ENCODE results near the gene DHRSX.
"Not testable (repeated sequence)": the region's sequence is repeated elsewhere in the genome, so short reads cannot be mapped to it uniquely, and the experiment has no call there.

DHRSX gene

DNA sequence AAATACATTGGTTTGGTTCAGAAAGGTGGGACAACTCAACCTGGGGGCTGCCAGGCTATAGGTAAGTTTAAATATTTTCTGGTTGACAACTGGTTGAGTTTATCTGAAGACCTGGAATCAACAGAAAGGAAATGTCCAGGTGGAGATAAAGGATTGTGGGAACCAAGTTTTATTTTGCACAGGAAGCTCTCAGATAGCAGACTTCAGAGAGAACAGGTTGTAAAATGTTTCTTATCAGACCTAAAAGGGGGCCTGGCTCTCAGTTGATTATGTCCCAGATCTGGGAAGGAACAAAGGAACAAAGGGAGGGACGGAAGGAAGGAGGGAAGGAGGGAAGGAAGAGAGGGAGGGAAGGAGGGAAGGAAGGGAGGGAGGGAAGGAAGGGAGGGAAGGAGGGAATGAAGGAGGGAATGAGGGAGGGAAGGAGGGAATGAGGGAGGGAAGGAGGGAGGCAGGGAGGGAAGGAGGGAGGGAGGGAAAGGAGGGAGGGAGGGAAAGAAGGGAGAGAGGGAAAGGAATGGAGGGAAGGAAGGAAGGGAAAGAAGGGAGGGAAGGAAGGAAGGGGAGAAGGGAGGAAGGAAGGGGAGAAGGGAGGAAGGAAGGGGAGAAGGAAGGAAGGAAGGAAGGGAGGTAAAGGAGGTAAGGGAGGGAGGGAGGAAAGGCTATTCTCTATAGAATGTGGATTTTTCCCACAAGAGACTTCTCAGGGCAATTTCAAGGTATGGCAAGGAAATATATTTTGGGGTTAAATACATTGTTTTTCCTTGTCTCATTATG lies 186.7 kb downstream of the DHRSX start:
- Mint-ChIP-seq H3K4me3 (no peak overlapping the region), H3K36me3 (ENCODE audit: low read depth) (peaks cover 3% of the 10 kb centered on the region), H3K27me3 (ENCODE audit: low read depth) (no peaks in the 10 kb centered on the region), H3K27ac (no peak overlapping the region), H3K4me1 (ENCODE audit: low read depth) (no peaks in the 10 kb centered on the region), H3K9me3 (peaks cover 48% of the 10 kb centered on the region)

DNA sequence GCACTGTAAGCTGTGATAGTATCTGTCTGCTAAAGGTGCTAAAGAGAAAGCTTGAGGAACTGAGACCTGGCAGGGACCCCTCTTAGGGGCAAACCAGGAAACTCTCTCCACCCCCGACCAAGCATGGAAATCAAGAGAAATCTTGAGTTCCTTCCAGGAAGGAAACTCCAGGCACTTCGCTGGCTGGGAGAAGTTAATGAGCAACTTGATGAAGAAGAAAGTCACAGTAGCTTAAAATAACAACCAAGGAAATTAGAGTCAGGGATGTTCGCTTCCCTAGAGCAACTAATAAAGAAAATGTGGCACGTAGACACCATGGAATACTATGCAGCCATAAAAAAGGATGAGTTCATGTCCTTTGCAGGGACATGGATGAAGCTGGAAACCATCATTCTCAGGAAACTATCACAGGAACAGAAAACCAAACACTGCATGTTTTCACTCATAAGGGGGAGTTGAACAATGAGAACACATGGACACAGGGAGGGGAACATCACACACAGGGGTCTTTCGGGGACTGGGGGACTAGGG lies 188.7 kb downstream of the DHRSX start:
- H3K27me3 Mint-ChIP-seq (ENCODE audit: low read depth); H3K4me3 Mint-ChIP-seq; H3K4me1 Mint-ChIP-seq (ENCODE audit: low read depth); H3K27ac Mint-ChIP-seq; H3K36me3 Mint-ChIP-seq (ENCODE audit: low read depth): not testable (repeated sequence)
- peaks cover 40% of the 10 kb centered on the region for H3K9me3 Mint-ChIP-seq

DNA sequence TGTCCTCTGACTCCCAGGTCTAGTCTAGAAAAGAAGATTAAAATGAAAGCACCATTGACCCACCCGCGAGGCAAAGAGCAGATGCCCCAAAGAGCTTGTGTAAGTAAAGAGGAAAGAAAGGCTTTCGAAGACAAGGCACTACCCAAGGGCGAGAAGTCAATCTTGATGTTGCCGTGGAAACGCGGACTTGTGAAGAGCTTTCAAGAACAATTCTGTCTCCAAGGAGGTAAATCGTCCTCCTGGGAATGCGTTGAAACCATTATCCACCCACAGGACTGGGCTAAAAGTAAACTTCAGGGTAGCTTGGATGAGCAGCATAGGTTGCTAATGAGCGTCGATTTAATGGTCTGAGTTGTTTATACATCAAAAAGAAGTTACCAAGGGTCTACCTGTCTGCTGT lies 189.3 kb downstream of the DHRSX start:
- H3K9me3 Mint-ChIP-seq, result peaks cover 45% of the 10 kb centered on the region
- no peak overlapping the region for H3K27ac Mint-ChIP-seq
- peaks cover 7% of the 10 kb centered on the region for H3K36me3 Mint-ChIP-seq (ENCODE audit: low read depth)
- no peaks in the 10 kb centered on the region for H3K4me1 Mint-ChIP-seq (ENCODE audit: low read depth)
- H3K27me3 Mint-ChIP-seq (ENCODE audit: low read depth), result no peaks in the 10 kb centered on the region
- H3K4me3 Mint-ChIP-seq, result no peak overlapping the region

DNA sequence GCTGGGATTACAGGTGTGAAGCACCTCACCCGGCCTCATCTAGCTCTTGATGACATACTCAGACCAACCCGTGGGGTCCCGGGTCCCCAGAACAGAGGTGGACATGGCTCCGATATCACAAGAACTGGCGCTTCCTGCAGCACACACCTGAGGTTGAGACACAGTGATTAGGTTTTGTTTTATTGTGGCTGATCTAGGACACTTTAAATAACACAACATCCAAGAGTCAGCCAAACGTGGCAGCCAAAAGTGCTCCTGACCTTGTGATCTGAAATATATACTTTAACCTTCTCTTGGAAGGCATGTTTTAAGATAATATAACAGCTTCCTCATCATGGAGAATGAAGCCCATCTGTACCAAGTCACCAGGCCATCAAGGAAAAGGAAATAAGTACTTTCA lies 198.9 kb downstream of the DHRSX start:
- H3K27me3 Mint-ChIP-seq (ENCODE audit: low read depth), result no peaks in the 10 kb centered on the region
- peaks cover 42% of the 10 kb centered on the region for H3K9me3 Mint-ChIP-seq
- H3K4me1 Mint-ChIP-seq (ENCODE audit: low read depth), result no peaks in the 10 kb centered on the region
- H3K4me3 Mint-ChIP-seq, result no peak overlapping the region
- H3K36me3 Mint-ChIP-seq (ENCODE audit: low read depth), result peaks cover 9% of the 10 kb centered on the region
- H3K27ac Mint-ChIP-seq, result no peak overlapping the region

DNA sequence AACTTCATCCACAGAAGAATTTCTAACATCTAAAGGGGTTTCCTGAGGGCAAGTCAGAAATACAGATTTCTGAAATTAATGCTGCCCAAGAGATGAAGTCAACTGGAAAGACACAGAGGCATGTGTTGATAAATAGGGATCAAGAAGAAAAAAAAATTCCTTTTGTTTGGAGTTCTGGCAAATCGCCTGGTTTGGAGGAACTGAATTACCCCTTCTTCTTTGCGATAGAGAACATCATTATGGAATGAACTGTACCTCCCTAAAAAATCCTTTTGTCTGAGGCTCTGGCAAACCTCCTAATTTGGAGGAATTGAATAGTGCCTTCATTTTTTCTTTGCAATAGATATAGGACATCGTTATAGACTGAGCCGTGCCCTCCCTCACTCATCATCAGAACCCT lies 200.9 kb downstream of the DHRSX start:
- Mint-ChIP-seq H3K9me3 (peaks cover 33% of the 10 kb centered on the region), H3K36me3 (ENCODE audit: low read depth) (peaks cover 2% of the 10 kb centered on the region), H3K27me3 (ENCODE audit: low read depth) (no peaks in the 10 kb centered on the region), H3K27ac (no peak overlapping the region), H3K4me3 (no peak overlapping the region), H3K4me1 (ENCODE audit: low read depth) (no peaks in the 10 kb centered on the region)

DNA sequence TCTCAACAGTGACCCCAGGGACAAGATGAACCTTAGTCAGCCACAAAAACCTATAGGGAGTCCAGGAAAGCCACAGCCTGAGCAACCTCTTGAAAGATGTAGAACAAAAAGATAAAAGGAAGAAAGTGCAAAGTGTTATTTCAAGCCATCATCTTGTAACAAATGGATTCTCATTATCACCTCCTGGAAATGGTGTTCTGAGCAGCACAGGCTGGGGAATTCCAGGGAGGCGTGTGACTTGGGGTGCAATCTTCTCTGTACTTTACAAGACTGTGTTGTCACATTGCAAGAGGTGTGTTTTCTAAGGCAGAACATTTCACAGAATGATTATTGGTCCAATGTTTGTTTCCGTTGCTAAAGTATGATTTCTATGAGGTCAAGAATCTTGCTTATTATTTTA lies 214.0 kb downstream of the DHRSX start:
- H3K36me3 Mint-ChIP-seq (ENCODE audit: low read depth), result peaks cover 34% of the 10 kb centered on the region
- H3K27ac Mint-ChIP-seq, result peak overlapping the region; percentile 72
- no peaks in the 10 kb centered on the region for H3K27me3 Mint-ChIP-seq (ENCODE audit: low read depth)
- H3K4me3 Mint-ChIP-seq, result peak overlapping the region; percentile 9
- peaks cover 17% of the 10 kb centered on the region for H3K4me1 Mint-ChIP-seq (ENCODE audit: low read depth)
- H3K9me3 Mint-ChIP-seq, result peaks cover 28% of the 10 kb centered on the region

DNA sequence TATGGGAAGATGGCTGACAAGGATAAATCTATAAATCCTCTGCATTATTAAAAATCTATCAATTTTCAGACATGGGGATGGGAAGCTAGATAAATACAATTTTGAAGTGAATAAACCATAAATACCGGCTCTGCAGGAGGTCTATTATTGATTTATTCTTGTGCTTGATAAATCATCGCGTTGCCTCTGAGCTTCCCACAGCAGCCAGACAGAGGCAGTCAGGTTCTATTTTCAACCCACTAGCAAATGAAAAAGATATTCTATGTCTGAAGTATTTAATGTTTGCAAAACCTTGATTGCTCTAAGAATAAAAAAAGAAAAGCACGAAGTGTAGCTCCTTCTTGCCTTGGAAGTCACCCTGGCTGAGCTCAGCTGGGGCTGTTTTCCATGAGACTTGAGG lies 216.2 kb downstream of the DHRSX start:
- H3K36me3 Mint-ChIP-seq (ENCODE audit: low read depth), result peaks cover 24% of the 10 kb centered on the region
- no peaks in the 10 kb centered on the region for H3K27me3 Mint-ChIP-seq (ENCODE audit: low read depth)
- no peak overlapping the region for H3K27ac Mint-ChIP-seq
- H3K4me1 Mint-ChIP-seq (ENCODE audit: low read depth), result peaks cover 17% of the 10 kb centered on the region
- peaks cover 22% of the 10 kb centered on the region for H3K9me3 Mint-ChIP-seq
- H3K4me3 Mint-ChIP-seq, result no peak overlapping the region

DNA sequence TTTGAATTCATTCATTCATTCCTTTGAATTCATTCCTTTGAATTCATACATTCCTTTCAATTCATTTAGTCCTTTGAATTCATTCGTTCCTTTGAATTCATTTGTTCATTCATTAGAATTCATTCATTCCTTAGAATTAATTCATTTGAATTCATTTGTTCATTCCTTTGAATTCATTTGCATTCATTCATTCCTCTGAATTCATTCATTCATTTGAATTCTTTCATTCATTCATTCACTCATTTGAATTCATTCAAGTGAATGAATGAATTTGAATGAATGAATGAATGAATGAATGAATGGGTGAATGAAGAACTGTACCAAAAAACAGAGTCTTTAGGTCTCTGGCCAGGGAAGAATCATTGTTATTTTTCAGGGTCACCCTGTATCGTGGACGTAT lies 216.6 kb downstream of the DHRSX start:
- Mint-ChIP-seq H3K4me1 (ENCODE audit: low read depth) (peaks cover 17% of the 10 kb centered on the region), H3K4me3 (no peak overlapping the region), H3K27ac (no peak overlapping the region), H3K36me3 (ENCODE audit: low read depth) (peaks cover 21% of the 10 kb centered on the region), H3K27me3 (ENCODE audit: low read depth) (no peaks in the 10 kb centered on the region), H3K9me3 (peaks cover 22% of the 10 kb centered on the region)

DNA sequence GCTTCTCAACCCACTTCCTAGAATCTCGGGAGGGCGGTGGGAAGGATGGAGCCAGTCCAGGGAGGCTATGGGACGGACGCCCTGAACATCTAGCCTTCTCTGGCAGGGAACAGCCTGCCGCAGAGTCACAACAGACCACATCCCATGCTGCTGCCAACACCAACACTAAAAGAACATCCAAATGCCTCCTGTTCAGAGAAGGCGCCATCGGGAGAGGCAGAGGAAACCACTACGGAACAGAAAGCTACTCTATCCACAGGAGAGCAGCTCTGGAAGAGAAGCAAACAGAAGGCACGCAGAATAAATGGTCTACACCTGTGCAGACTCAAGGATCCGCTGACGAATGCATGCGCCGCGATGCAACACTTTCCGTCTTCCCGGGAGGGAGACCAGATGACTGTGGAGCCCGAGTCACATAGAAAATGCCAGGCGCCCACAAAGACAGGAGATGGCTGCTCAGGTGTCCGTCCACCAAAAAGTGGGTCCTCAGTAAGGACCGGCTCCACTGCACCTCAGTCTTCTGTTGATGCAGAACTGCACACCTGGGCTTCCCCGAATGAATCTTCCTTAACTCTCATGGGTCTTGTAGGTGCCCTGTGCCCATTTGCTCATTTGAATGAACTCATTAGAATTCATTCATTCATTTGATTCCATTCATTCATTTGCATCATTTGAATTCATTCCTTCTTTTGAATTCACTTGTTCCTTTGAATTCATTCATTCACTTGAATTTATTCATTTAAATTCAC lies 217.5 kb downstream of the DHRSX start:
- Mint-ChIP-seq H3K4me3 (no peak overlapping the region), H3K27ac (no peak overlapping the region)

DNA sequence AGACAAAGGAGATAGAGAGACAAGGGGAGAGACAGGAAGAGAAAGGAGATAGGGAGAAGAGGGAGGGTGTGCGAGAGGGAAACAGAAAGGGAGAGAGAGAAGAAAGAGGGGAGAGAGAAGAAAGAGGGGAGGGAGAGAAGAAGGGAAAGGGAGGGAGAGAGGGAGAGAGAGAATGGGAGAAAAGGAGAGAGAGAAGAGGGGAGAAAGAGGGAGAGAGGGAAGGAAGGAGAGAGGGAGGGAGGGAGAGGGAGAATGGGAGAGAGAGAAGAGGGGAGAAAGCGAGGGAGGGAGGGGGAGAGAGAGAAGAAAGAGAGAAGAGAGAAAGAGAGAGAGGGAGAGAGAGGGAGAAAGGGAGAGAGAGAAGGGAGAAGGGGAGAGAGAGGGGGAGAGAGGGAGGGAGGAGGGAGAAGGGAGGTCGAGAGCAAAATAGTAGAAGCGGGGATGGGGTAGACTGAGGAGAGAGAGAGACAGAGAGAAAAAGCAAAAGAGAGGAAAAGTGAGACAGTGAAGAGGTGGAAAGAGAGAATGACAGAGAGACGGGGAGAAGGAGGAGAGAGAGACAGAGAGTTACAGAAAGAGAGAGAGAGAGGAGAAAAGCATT lies 218.2 kb downstream of the DHRSX start:
- no peaks in the 10 kb centered on the region for H3K27me3 Mint-ChIP-seq (ENCODE audit: low read depth)
- peaks cover 16% of the 10 kb centered on the region for H3K36me3 Mint-ChIP-seq (ENCODE audit: low read depth)
- peaks cover 22% of the 10 kb centered on the region for H3K9me3 Mint-ChIP-seq
- H3K4me3 Mint-ChIP-seq, result no peak overlapping the region
- H3K27ac Mint-ChIP-seq, result no peak overlapping the region
- H3K4me1 Mint-ChIP-seq (ENCODE audit: low read depth), result peaks cover 17% of the 10 kb centered on the region

More for the DNA sequence above, 217.5 kb downstream of the DHRSX start:
- H3K9me3 Mint-ChIP-seq, result peaks cover 22% of the 10 kb centered on the region
- H3K27me3 Mint-ChIP-seq (ENCODE audit: low read depth), result no peaks in the 10 kb centered on the region
- H3K36me3 Mint-ChIP-seq (ENCODE audit: low read depth), result peaks cover 19% of the 10 kb centered on the region
- H3K4me1 Mint-ChIP-seq (ENCODE audit: low read depth), result peaks cover 17% of the 10 kb centered on the region

DNA sequence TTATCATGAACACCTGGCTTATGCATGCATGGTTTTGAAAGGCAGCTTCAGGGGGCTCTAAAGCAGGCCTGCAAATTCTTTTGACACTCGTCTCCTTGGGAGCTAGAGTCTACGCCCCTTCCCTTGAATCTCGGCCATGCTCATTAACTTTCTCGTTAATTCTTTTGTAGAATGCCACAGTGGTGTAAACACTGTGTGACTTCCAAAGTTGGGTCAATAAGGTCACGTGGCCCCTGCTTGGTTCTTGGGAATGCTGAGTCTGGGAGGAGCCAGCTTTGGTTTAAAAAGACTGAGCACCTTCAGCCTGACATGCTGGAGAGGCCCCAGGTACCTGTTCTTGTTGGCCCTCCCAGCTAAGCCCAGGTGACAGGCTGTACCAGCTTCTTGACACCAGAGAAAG lies 228.4 kb downstream of the DHRSX start:
- Mint-ChIP-seq H3K27ac (no peak overlapping the region), H3K4me1 (ENCODE audit: low read depth) (no peaks in the 10 kb centered on the region), H3K4me3 (no peak overlapping the region), H3K36me3 (ENCODE audit: low read depth) (peaks cover 7% of the 10 kb centered on the region), H3K9me3 (peaks cover 18% of the 10 kb centered on the region), H3K27me3 (ENCODE audit: low read depth) (no peaks in the 10 kb centered on the region)

DNA sequence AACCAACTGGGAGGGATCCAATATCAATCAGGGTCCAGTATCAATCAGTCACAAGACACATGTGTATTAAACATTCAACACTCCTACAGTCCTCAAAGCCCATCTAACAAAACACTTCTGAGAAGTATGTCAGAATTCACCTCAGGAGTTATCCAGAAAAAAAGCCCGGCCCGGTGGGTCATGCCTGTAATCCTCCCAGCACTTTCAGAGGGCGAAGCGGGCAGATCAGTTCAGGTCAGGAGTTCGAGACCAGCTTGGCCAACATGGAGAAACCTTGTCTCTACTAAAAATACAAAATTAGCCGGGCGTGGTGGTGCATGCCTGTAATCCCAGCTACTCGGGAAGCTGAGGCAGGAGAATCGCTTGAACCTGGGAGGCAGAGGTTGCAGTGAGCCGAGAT lies 229.2 kb downstream of the DHRSX start:
- not testable (repeated sequence) for H3K4me3 Mint-ChIP-seq; H3K4me1 Mint-ChIP-seq (ENCODE audit: low read depth); H3K27ac Mint-ChIP-seq; H3K36me3 Mint-ChIP-seq (ENCODE audit: low read depth); H3K27me3 Mint-ChIP-seq (ENCODE audit: low read depth)
- H3K9me3 Mint-ChIP-seq, result peaks cover 18% of the 10 kb centered on the region

DNA sequence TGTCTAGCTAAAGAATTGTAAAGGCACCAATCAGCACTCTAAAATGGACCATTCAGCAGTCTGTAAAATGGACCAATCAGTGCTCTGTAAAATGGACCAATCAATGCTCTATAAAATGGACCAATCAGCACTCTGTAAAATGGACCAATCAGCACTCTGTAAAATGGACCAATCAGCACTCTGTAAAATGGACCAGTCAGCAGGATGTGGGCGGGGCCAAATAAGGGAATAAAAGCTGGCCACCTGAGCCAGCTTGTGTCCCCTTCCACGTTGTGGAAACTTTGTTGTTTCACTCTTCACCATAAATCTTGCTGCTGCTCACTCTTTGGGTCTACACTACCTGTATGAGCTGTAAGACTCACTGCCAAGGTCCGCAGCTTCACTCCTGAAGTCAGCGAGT lies 230.0 kb downstream of the DHRSX start:
- peaks cover 13% of the 10 kb centered on the region for H3K9me3 Mint-ChIP-seq
- H3K27me3 Mint-ChIP-seq (ENCODE audit: low read depth); H3K36me3 Mint-ChIP-seq (ENCODE audit: low read depth); H3K27ac Mint-ChIP-seq; H3K4me1 Mint-ChIP-seq (ENCODE audit: low read depth); H3K4me3 Mint-ChIP-seq: not testable (repeated sequence)

DNA sequence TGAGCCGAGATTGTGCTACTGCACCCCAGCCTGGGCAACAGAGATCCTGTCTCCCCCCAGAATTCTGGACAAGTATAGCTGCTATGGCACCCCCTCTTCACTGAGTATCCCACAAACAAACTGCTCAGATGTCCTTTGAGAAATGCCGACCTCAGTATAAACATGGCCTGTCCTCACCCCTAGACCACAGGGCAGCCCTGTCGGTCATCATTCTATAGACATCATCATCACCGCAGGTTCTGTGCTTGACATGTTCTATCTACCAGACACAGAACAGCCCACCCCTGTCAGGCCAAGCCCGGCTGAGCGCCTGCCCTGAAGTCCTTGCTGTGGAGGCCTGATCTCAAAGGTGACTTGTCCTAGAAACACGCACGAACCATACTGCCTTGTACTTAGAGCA lies 232.9 kb downstream of the DHRSX start:
- Mint-ChIP-seq H3K4me3 (no peak overlapping the region), H3K36me3 (ENCODE audit: low read depth) (peaks cover 7% of the 10 kb centered on the region), H3K27ac (no peak overlapping the region), H3K27me3 (ENCODE audit: low read depth) (no peaks in the 10 kb centered on the region), H3K9me3 (peaks cover 9% of the 10 kb centered on the region), H3K4me1 (ENCODE audit: low read depth) (no peaks in the 10 kb centered on the region)
